DOHH2 (cell line): ENCODE results near the gene SYNGR4.

Experiments used
- H3F3A ChIP-seq: fragments of 200-600 bp; sonication (generic), shearing (Covaris generic); 2 replicates; pipeline ENCODE4 v1.6.0; 2016; ENCODE audit warnings: antibody characterized with exemption, mild to moderate bottlenecking; ENCODE audit not compliant: control insufficient read depth, insufficient read depth
- H3K27ac ChIP-seq: fragments of 200-600 bp; sonication (generic); 2 replicates; pipeline ENCODE4 v1.5.1; 2014; ENCODE audit warnings: low read depth, mild to moderate bottlenecking, low read length, moderate library complexity
- H3K27me3 ChIP-seq: fragments of 200-600 bp; sonication (generic); 2 replicates; pipeline ENCODE4 v1.6.1; 2014; ENCODE audit warnings: mild to moderate bottlenecking, low read length, mixed read lengths; ENCODE audit not compliant: control insufficient read depth
- H3K36me3 ChIP-seq: fragments of 200-600 bp; sonication (generic); 2 replicates; pipeline ENCODE4 v1.6.1; 2014; ENCODE audit warnings: mild to moderate bottlenecking, low read length, moderate library complexity, mixed read lengths; ENCODE audit not compliant: control insufficient read depth
- H3K4me1 ChIP-seq: fragments of 200-600 bp; sonication (generic); 2 replicates; pipeline ENCODE4 v1.6.1; 2014; ENCODE audit warnings: mild to moderate bottlenecking, low read length, mixed read lengths; ENCODE audit not compliant: control insufficient read depth
- H3K4me2 ChIP-seq: fragments of 200-600 bp; sonication (generic); 2 replicates; pipeline ENCODE4 v1.6.0; 2014; ENCODE audit warnings: mild to moderate bottlenecking, low read length, moderate library complexity
- H3K4me3 ChIP-seq: fragments of 200-600 bp; sonication (generic); 2 replicates; pipeline ENCODE4 v1.5.1; 2014; ENCODE audit warnings: mild to moderate bottlenecking, low read length, mixed read lengths
- H3K79me2 ChIP-seq: fragments of 200-600 bp; sonication (generic); 2 replicates; pipeline ENCODE4 v1.6.1; 2014; ENCODE audit warnings: mild to moderate bottlenecking, low read length, mixed read lengths; ENCODE audit not compliant: control insufficient read depth
- H3K9me2 ChIP-seq: fragments of 200-600 bp; sonication (generic); replicated peaks from 2 replicates; pipeline ENCODE4 v1.6.1; 2014; ENCODE audit warnings: mild to moderate bottlenecking, low read length, mixed read lengths; ENCODE audit not compliant: control insufficient read depth
- H3K9me3 ChIP-seq: fragments of 200-600 bp; sonication (generic); 2 replicates; pipeline ENCODE4 v1.6.1; 2014; ENCODE audit warnings: antibody characterized with exemption, low read length, mixed read lengths; ENCODE audit not compliant: control insufficient read depth, insufficient read depth
- H4K20me1 ChIP-seq: fragments of 200-600 bp; sonication (generic); 2 replicates; pipeline ENCODE4 v1.6.0; 2014; ENCODE audit warnings: low read depth, mild to moderate bottlenecking, antibody characterized with exemption, low read length, moderate library complexity; ENCODE audit not compliant: control insufficient read depth, insufficient read depth
- EZH2phosphoT487 ChIP-seq: fragments of 200-600 bp; sonication (generic); IDR thresholded peaks from 2 replicates; pipeline ENCODE4 v1.6.1; 2017; ENCODE audit warnings: borderline replicate concordance, mild to moderate bottlenecking, antibody characterized with exemption, low read length, moderate library complexity, mixed read lengths
- TF ChIP-seq, protein P1 (sequence below): fragments of 200-600 bp; sonication (generic); IDR thresholded peaks from one replicate; pipeline ENCODE4 v1.5.1; 2014; ENCODE audit warnings: antibody characterized with exemption, mild to moderate bottlenecking, low read depth, low read length; ENCODE audit not compliant: poor library complexity, severe bottlenecking

SYNGR4 gene

DNA sequence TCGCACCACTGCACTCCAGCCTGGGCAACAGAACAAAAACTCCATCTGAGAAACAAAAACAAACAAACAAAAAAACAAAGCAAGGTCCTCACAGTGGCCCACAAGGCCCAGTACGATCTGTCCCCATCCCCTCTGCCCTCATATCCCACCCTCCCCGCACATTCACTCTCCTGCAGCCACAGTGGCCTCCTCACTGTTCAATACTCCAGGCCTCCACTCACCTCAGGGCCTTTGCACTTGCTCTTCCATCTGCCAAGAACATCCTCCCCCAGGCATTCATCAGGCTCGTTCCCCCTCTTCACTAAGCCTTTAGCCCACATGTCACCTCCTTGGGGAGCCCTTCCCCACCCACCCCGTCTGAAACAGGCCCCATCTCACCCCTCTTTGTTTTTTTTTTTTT, 5.0 kb upstream of the SYNGR4 start:
- Histone ChIP-seq H3K79me2 (no peaks in the 10 kb centered on the region), H3K36me3 (peaks cover 6% of the 10 kb centered on the region; the same call in 1 of the 2 replicates), H3K4me3 (no peak overlapping the region), H3K27me3 (no peaks in the 10 kb centered on the region), H3K9me3 (no peaks in the 10 kb centered on the region), H3K4me1 (peaks cover 9% of the 10 kb centered on the region), H3K9me2 (no peaks in the 10 kb centered on the region), H3K27ac (no peak overlapping the region), H3K4me2 (no peak overlapping the region), H3F3A (no peaks in the 10 kb centered on the region), H4K20me1 (no peaks in the 10 kb centered on the region)
- TF ChIP-seq, protein P1, sequence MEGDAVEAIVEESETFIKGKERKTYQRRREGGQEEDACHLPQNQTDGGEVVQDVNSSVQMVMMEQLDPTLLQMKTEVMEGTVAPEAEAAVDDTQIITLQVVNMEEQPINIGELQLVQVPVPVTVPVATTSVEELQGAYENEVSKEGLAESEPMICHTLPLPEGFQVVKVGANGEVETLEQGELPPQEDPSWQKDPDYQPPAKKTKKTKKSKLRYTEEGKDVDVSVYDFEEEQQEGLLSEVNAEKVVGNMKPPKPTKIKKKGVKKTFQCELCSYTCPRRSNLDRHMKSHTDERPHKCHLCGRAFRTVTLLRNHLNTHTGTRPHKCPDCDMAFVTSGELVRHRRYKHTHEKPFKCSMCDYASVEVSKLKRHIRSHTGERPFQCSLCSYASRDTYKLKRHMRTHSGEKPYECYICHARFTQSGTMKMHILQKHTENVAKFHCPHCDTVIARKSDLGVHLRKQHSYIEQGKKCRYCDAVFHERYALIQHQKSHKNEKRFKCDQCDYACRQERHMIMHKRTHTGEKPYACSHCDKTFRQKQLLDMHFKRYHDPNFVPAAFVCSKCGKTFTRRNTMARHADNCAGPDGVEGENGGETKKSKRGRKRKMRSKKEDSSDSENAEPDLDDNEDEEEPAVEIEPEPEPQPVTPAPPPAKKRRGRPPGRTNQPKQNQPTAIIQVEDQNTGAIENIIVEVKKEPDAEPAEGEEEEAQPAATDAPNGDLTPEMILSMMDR: no peak
- no peak for TF ChIP-seq EZH2phosphoT487

DNA sequence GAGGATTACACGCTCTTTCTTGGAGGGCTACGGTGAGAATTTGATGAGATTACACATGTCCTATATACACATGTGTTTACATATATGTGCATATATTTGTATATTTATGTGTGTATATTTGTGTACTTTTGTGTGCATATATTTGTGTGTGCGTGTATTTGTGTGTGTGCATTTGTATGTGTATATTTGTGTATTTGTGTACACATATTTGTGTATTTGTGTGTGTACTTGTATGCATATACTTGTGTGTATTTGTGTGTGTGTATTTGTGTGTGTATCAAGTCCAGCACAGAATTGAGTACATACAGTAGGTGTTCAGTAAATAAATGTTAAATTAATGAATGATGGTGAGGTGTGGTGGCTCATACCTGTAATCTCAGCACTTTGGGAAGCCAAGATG, 2.3 kb upstream of the SYNGR4 start:
- no peaks in the 10 kb centered on the region for H3K9me2 ChIP-seq
- no peaks in the 10 kb centered on the region for H3K79me2 ChIP-seq
- H3K27ac ChIP-seq: no peak overlapping the region
- H3K4me2 ChIP-seq: no peak overlapping the region
- TF ChIP-seq, protein P1: no peak
- TF ChIP-seq EZH2phosphoT487: no peak
- H4K20me1 ChIP-seq: no peaks in the 10 kb centered on the region
- H3K4me3 ChIP-seq: no peak overlapping the region
- no peaks in the 10 kb centered on the region for H3K9me3 ChIP-seq
- H3K4me1 ChIP-seq: peaks cover 17% of the 10 kb centered on the region
- H3K36me3 ChIP-seq: peaks cover 6% of the 10 kb centered on the region; the same call in 1 of the 2 replicates
- H3F3A ChIP-seq: no peaks in the 10 kb centered on the region
- H3K27me3 ChIP-seq: no peaks in the 10 kb centered on the region

GRCh38 chr19:48362716-48363499, 1.3 kb upstream of the SYNGR4 start:
- Histone ChIP-seq H3K9me3 (no peaks in the 10 kb centered on the region), H3K27ac (peak overlapping the region; percentile 75), H3K9me2 (no peaks in the 10 kb centered on the region), H3F3A (no peaks in the 10 kb centered on the region), H3K36me3 (peaks cover 6% of the 10 kb centered on the region; the same call in 1 of the 2 replicates), H3K4me2 (peak overlapping the region; percentile 93), H4K20me1 (no peaks in the 10 kb centered on the region), H3K4me1 (peaks cover 17% of the 10 kb centered on the region), H3K27me3 (no peaks in the 10 kb centered on the region), H3K79me2 (no peaks in the 10 kb centered on the region), H3K4me3 (peak overlapping the region; percentile 90)
- TF ChIP-seq, protein P1: no peak
- no peak for TF ChIP-seq EZH2phosphoT487
